Endothelial cell of umbilical vein (primary cell): ENCODE measurements around the gene ACAA2. TPM values are rescaled to one million over a fixed set of nuclear protein-coding genes. Genes with fewer than 3 reads are reported as not detected.

ENCODE experiments used
- BruUV-seq: library from RNA; stranded (reverse); fragments of 400-500 nt; replicated peaks from 2 replicates; lab custom pipeline; 2021; lab: Mats Ljungman, UMichigan
- CTCF ChIA-PET: fragments of 300-600, 350-600 bp; sonication (Branson Sonifier 250); formaldehyde crosslinking; loops from one replicate; lab custom pipeline; 2021; ENCODE audit warnings: antibody characterized with exemption, inconsistent platforms; lab: Charles Lee
- POLR2A ChIA-PET: fragments of 300-600, 350-600 bp; sonication (Branson Sonifier 250); formaldehyde crosslinking; loops from one replicate; lab custom pipeline; 2021; ENCODE audit warnings: antibody characterized with exemption, inconsistent platforms; lab: Charles Lee
- DNase-seq: peaks from one replicate; pipeline ENCODE4 v3.0.0-alpha.2; 2011; ENCODE audit warnings: low read depth, low spot score
- FAIRE-seq: peaks from 2 replicates; lab custom pipeline; 2011; peaks lifted over from hg19 to GRCh38; lab: Jason Lieb, UNC
- H2AFZ ChIP-seq: 2 replicates; pipeline ENCODE4 v1.6.0; 2012; ENCODE audit warnings: low read depth, low read length, control low read depth, inconsistent platforms
- H3K27ac ChIP-seq: 2 replicates; pipeline ENCODE4 v1.5.1; 2011; ENCODE audit warnings: low read depth, mild to moderate bottlenecking, control low read depth, low read length, moderate library complexity; ENCODE audit not compliant: insufficient read depth
- H3K27me3 ChIP-seq, 2 experiments: 2 replicates each; pipeline versions ENCODE4 v1.6.0 to v1.6.1; 2011; ENCODE audit warnings: low read length in 2 of 2, mixed read lengths in 1 of 2; ENCODE audit not compliant: control insufficient read depth in 2 of 2, insufficient read depth in 2 of 2
- H3K36me3 ChIP-seq, 2 experiments: 2 replicates in 1 of 2; 3 replicates in 1 of 2; pipeline ENCODE4 v1.5.1; 2011; ENCODE audit warnings: low read length in 2 of 2, mild to moderate bottlenecking in 1 of 2, moderate library complexity in 1 of 2; ENCODE audit not compliant: control insufficient read depth in 2 of 2, insufficient read depth in 2 of 2; ENCODE audit errors: extremely low read depth in 1 of 2
- H3K4me1 ChIP-seq: 3 replicates; pipeline ENCODE4 v1.5.1; 2011; ENCODE audit warnings: mild to moderate bottlenecking, low read length; ENCODE audit not compliant: control insufficient read depth, insufficient read depth; ENCODE audit errors: extremely low read depth
- H3K4me2 ChIP-seq: 2 replicates; pipeline ENCODE4 v1.6.1; 2011; ENCODE audit warnings: low read length, control low read depth, mixed read lengths; ENCODE audit not compliant: insufficient read depth
- H3K4me3 ChIP-seq, 3 experiments: fragments of 200-600 bp in 1 of 3; sonication (generic), shearing (Covaris generic) in 1 of 3; replicated peaks in 1 of 3; 2 replicates each; pipeline ENCODE4 v1.5.1; 2011 to 2016; ENCODE audit warnings: control low read depth in 3 of 3, low read length in 3 of 3, mild to moderate bottlenecking in 2 of 3, inconsistent platforms in 1 of 3, low read depth in 1 of 3, moderate library complexity in 1 of 3; ENCODE audit not compliant: insufficient read depth in 1 of 3
- H3K79me2 ChIP-seq: 2 replicates; pipeline ENCODE4 v1.6.0; 2012; ENCODE audit warnings: low read length, inconsistent platforms; ENCODE audit not compliant: control insufficient read depth, insufficient read depth
- H3K9ac ChIP-seq: replicated peaks from 2 replicates; pipeline ENCODE3; 2011; ENCODE audit warnings: low read length, control low read depth; ENCODE audit not compliant: insufficient read depth; ENCODE audit errors: extremely low read depth
- H3K9me1 ChIP-seq: replicated peaks from 3 replicates; pipeline ENCODE4 v1.6.0; 2011; ENCODE audit warnings: mild to moderate bottlenecking, low read length; ENCODE audit not compliant: control insufficient read depth, insufficient read depth; ENCODE audit errors: extremely low read depth
- H3K9me3 ChIP-seq: replicated peaks from 2 replicates; pipeline ENCODE4 v1.5.1; 2012; ENCODE audit warnings: low read length, inconsistent platforms; ENCODE audit not compliant: control insufficient read depth, insufficient read depth
- H4K20me1 ChIP-seq: replicated peaks from 2 replicates; pipeline ENCODE3; 2011; ENCODE audit warnings: mild to moderate bottlenecking, low read length; ENCODE audit not compliant: control insufficient read depth, insufficient read depth; ENCODE audit errors: extremely low read depth
- CTCF ChIP-seq, 2 donors: IDR thresholded peaks; 1 replicate in 1 of 2; 2 replicates in 1 of 2; pipeline ENCODE4 v1.5.1; 2011; ENCODE audit warnings: low read length in 2 of 2, mild to moderate bottlenecking in 2 of 2, moderate library complexity in 2 of 2, control low read depth in 1 of 2, inconsistent platforms in 1 of 2, low read depth in 1 of 2; ENCODE audit not compliant: insufficient read depth in 1 of 2; ENCODE audit errors: extremely low read depth in 1 of 2
- EZH2 ChIP-seq: IDR thresholded peaks from 2 replicates; pipeline ENCODE4 v1.6.1; 2012; ENCODE audit warnings: borderline replicate concordance, low read depth, mild to moderate bottlenecking, moderate library complexity, low read length, inconsistent platforms; ENCODE audit not compliant: severe bottlenecking
- FOS ChIP-seq: IDR thresholded peaks from 2 replicates; pipeline ENCODE4 v1.6.1; 2011; ENCODE audit warnings: mild to moderate bottlenecking, low read length, moderate library complexity, borderline replicate concordance; ENCODE audit not compliant: insufficient read depth
- GATA2 ChIP-seq: IDR thresholded peaks from 2 replicates; pipeline ENCODE4 v1.7.0; 2011; ENCODE audit warnings: low read depth, mild to moderate bottlenecking, moderate library complexity, mixed read lengths, low read length; ENCODE audit not compliant: insufficient read length, insufficient read depth
- JUN ChIP-seq: IDR thresholded peaks from 2 replicates; pipeline ENCODE4 v1.6.1; 2011; ENCODE audit warnings: borderline replicate concordance, low read depth; ENCODE audit not compliant: insufficient read length, insufficient read depth
- MAX ChIP-seq: IDR thresholded peaks from 2 replicates; pipeline ENCODE4 v1.6.1; 2011; ENCODE audit not compliant: insufficient read depth, insufficient read length
- MYC ChIP-seq: IDR thresholded peaks from one replicate; pipeline ENCODE4 v1.6.1; 2011; ENCODE audit warnings: mild to moderate bottlenecking, low read depth, low read length
- POLR2A ChIP-seq: IDR thresholded peaks from 2 replicates; pipeline ENCODE4 v1.6.1; 2012; ENCODE audit warnings: low read depth, mild to moderate bottlenecking, control low read depth, low read length
- POLR2AphosphoS5 ChIP-seq: IDR thresholded peaks from 2 replicates; pipeline ENCODE4 v1.6.1; 2012; ENCODE audit warnings: low read depth, mild to moderate bottlenecking, control low read depth, low read length, moderate library complexity; ENCODE audit not compliant: insufficient read depth
- dilution Hi-C: fragments of 300-500 bp; cut with MboI; formaldehyde crosslinking; loops from one replicate; pipeline ENCODE4 v1.15.0; 2019; ENCODE audit warnings: low sequenced_read_pairs; ENCODE audit not compliant: extremely low pct_ligation_motif_present
- intact Hi-C: fragments of 100-400 bp; cut with micrococcal nuclease; formaldehyde crosslinking; loops from one replicate; pipeline ENCODE4 v1.10.0; 2022
- polyA plus RNA-seq, 4 experiments: library from polyadenylated mRNA; depleted of rRNA in 3 of 4; stranded (reverse) in 3 of 4; unstranded in 1 of 4; fragments of >200 nt; gene quantifications; 2 replicates each; pipeline versions ENCODE4 v1.2.1 to v1.2.3, GENCODE V29; 2011 to 2012; ENCODE audit warnings: missing spikeins in 1 of 4
- total RNA-seq: library from RNA; stranded (reverse); gene quantifications from 2 replicates; pipeline ENCODE4 v1.2.3, GENCODE V29; 2021

The ACAA2 gene
- total and polyA plus RNA-seq, 2 donors (not counting 3 experiments of a cell fraction or from before 2014, with no cell fraction given) = 18.6 to 44.9 TPM

GRCh38 chr18:49833814-49834213 is 20.5 kb upstream of the ACAA2 start:
- dilution Hi-C loops (no loop called here), intact Hi-C loops (no loop called here)
- Histone ChIP-seq H2AFZ (no peak overlapping the region), H4K20me1 (no peaks in the 10 kb centered on the region), H3K9me1 (no peaks in the 10 kb centered on the region), H3K36me3 (no peaks in the 10 kb centered on the region), H3K27me3 (no peaks in the 10 kb centered on the region), H3K9ac (no peak overlapping the region), H3K4me1 (no peaks in the 10 kb centered on the region), H3K4me3 (no peak overlapping the region), H3K27ac (no peak overlapping the region), H3K9me3 (no peaks in the 10 kb centered on the region), H3K79me2 (no peaks in the 10 kb centered on the region), H3K4me2 (no peak overlapping the region)
- TF ChIP-seq CTCF (IDR thresholded peaks at IDR 0.05; ENCODE audit: extremely low read depth in 1 of 2, insufficient read depth in 1 of 2, low read depth in 1 of 2, low read length in 2 of 2) (no peak), GATA2 (no peak), MYC (no peak), JUN (no peak), POLR2A (no peak), EZH2 (no peak), FOS (no peak)
- FAIRE-seq = no peak
- POLR2A ChIA-PET = no interaction called here
- BruUV-seq = no TSS peak
- CTCF ChIA-PET = interaction anchor here (2.7 kb wide), 1 partner anchor 25 kb away, joined by 10 read pairs; no protein-coding TSS in a partner anchor
- no peak for DNase-seq

- BruUV-seq = no TSS peak
- no peak for DNase-seq
- Histone ChIP-seq H3K4me3 (no peak overlapping the region), H3K4me2 (no peak overlapping the region), H3K79me2 (no peaks in the 10 kb centered on the region), H3K9me1 (no peaks in the 10 kb centered on the region), H3K27ac (no peak overlapping the region), H3K27me3 (no peaks in the 10 kb centered on the region), H3K9ac (no peak overlapping the region), H4K20me1 (no peaks in the 10 kb centered on the region), H3K9me3 (no peaks in the 10 kb centered on the region), H2AFZ (no peak overlapping the region), H3K36me3 (no peaks in the 10 kb centered on the region), H3K4me1 (no peaks in the 10 kb centered on the region)
- ChIA-PET CTCF (no interaction called here), POLR2A (no interaction called here)
- TF ChIP-seq MYC = no peak
- TF ChIP-seq CTCF (IDR thresholded peaks at IDR 0.05; ENCODE audit: extremely low read depth in 1 of 2, insufficient read depth in 1 of 2, low read depth in 1 of 2, low read length in 2 of 2) = no peak
- no peak for TF ChIP-seq GATA2
- no peak for TF ChIP-seq MAX
- no peak for TF ChIP-seq POLR2AphosphoS5
- no peak for TF ChIP-seq JUN
- TF ChIP-seq EZH2 = no peak
- no peak for TF ChIP-seq POLR2A
- no peak for TF ChIP-seq FOS
- no peak for FAIRE-seq
- intact Hi-C loops = no loop called here
- dilution Hi-C loops = no loop called here
These were observed 18.9 kb upstream of the ACAA2 start for GRCh38 chr18:49832221-49832647.
